Stimulated activated CD8-positive, alpha-beta memory T cell treated with anti-CD3 and anti-CD28 coated beads, Interleukin-12 subunit alpha, Interleukin-12 subunit beta, amount 100 ng/mL, for 4 hours (primary cell): ENCODE measurements around the gene ADO.
"Not testable (repeated sequence)": the region's sequence is repeated elsewhere in the genome, so short reads cannot be mapped to it uniquely, and the experiment has no call there.

Experiments used
- DNase-seq: peaks from one replicate; pipeline ENCODE4 v3.0.0-alpha.2; 2020; ENCODE audit warnings: low read depth

The ADO gene

GRCh38 chr10:62804356-62805230 lies at the start of gene ADO:
Gene ADO, plus strand, starts transcription at chr10:62804720. Its CDS starts 340 bp downstream, at chr10:62805060.
- DNase-seq, result peak; percentile 61

- DNase-seq, result no peak
These were observed 49.6 kb upstream of the ADO start for GRCh38 chr10:62754963-62755362.

- DNase-seq, result no peak
These were observed 48.6 kb upstream of the ADO start for GRCh38 chr10:62755662-62756653.

- no peak for DNase-seq
These were observed 44.8 kb upstream of the ADO start for GRCh38 chr10:62759599-62760175.

- no peak for DNase-seq
These were observed 44.1 kb upstream of the ADO start for GRCh38 chr10:62760401-62760800.

- DNase-seq, result no peak
These were observed 43.4 kb upstream of the ADO start for GRCh38 chr10:62761115-62761514.

GRCh38 chr10:62763155-62763554 lies 41.4 kb upstream of the ADO start:
- no peak for DNase-seq

GRCh38 chr10:62764011-62764410 lies 40.5 kb upstream of the ADO start:
- DNase-seq, result no peak

- no peak for DNase-seq
These were observed 38.8 kb upstream of the ADO start for GRCh38 chr10:62765726-62766125.

- DNase-seq, result no peak
These were observed 38.1 kb upstream of the ADO start for GRCh38 chr10:62766386-62766785.

- no peak for DNase-seq
These were observed 34.8 kb upstream of the ADO start for GRCh38 chr10:62769574-62770242.

GRCh38 chr10:62772186-62772974 lies 32.1 kb upstream of the ADO start:
- DNase-seq, result no peak

- no peak for DNase-seq
These were observed 26.4 kb upstream of the ADO start for GRCh38 chr10:62778125-62778524.

- peak; percentile 76 for DNase-seq
These were observed 24.9 kb upstream of the ADO start for GRCh38 chr10:62779487-62780248.

GRCh38 chr10:62784537-62784936 lies 20.0 kb upstream of the ADO start:
- not testable (repeated sequence) for DNase-seq

- DNase-seq, result not testable (repeated sequence)
These were observed 16.2 kb upstream of the ADO start for GRCh38 chr10:62788285-62788684.

- no peak for DNase-seq
These were observed 15.6 kb upstream of the ADO start for GRCh38 chr10:62788861-62789467.

GRCh38 chr10:62790019-62790555 lies 14.4 kb upstream of the ADO start:
- DNase-seq, result no peak

- no peak for DNase-seq
These were observed 13.9 kb upstream of the ADO start for GRCh38 chr10:62790571-62790970.
